Activated CD4-positive, alpha-beta T cell treated with anti-CD3 and anti-CD28 coated beads, Interleukin-2, Interleukin-4, amounts not matched to agents 100 ng/mL and 50 ng/mL, durations not matched to agents 16 hours and 8 hours (primary cell): ENCODE data around the gene CDT1.
A peak's percentile ranks its signal among the peaks of the same experiment; 100 is the strongest.

Experiments
- DNase-seq: peaks from one replicate; pipeline ENCODE4 v3.0.0-alpha.2; 2020; ENCODE audit warnings: low spot score

Gene CDT1

GRCh38 chr16:88803264-88803987 is at the start of gene CDT1:
CDT1 (plus strand) TSS chr16:88803789; CDS start chr16:88803832, 43 bp downstream.
- peak; percentile 87 for DNase-seq

GRCh38 chr16:88754109-88754911 is 49.3 kb upstream of the CDT1 start:
- no peak for DNase-seq

- no peak for DNase-seq
Measured at GRCh38 chr16:88754912-88755744, 48.5 kb upstream of the CDT1 start.

- no peak for DNase-seq
Measured at GRCh38 chr16:88755745-88756443, 47.7 kb upstream of the CDT1 start.

GRCh38 chr16:88758227-88758943 is 45.2 kb upstream of the CDT1 start:
- DNase-seq = no peak

DNA sequence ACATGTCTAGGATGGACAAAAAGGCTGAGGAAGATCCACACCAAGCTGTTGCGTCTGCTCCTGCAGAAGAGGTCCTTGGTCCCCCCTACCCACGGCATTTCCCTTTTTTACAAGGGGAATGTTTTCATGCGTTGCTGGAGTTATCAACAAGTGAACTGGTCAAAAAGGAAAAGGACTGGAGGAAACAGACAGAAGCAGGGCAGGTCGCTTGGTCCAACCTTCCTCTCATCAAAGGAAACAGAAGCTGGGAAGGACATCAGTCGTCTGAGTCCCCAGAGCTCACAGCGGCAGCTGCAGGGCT is 44.7 kb upstream of the CDT1 start:
- no peak for DNase-seq

- peak; percentile 32 for DNase-seq
Measured at GRCh38 chr16:88759245-88759975, 44.2 kb upstream of the CDT1 start.

DNA sequence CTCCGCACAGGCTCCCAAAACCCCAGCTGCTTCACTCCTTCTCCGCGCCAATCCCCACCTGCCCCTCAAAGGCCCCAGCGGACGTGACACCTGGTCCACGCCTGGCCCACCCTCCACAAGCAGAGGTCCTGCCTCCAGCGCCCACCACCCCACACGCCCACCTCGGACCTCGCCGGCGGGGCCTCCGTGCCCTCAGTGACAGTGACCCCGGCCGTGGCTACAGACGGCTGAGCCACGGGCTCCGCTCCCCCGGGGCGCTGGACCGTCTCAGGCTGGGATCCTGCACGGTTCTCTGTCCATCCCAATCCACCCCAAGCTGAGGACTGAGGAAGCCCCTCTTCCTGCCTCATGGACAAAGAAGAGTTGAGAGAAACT is 43.6 kb upstream of the CDT1 start:
- no peak for DNase-seq

GRCh38 chr16:88760424-88761142 is 43.0 kb upstream of the CDT1 start:
- no peak for DNase-seq

DNA sequence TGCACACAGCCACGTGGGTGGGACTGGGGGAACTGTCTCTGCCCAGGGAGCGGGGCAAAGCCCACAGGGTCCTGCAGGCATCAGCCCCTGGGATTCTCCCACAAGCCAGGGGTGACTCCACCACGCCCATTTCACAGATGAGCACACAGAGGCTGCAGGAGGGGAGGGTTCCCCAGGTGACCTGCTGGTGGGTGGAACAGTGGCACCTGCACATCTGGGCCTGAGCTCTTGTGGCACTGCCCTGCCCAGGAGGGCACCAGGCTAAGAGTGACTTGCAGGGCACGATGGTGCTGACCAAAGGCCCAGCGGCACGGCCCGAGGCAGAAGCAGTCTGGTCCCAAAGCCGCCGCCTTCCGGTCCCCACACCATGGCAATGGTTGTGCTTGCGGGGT is 42.5 kb upstream of the CDT1 start:
- DNase-seq = no peak

GRCh38 chr16:88761830-88762229 is 41.8 kb upstream of the CDT1 start:
- no peak for DNase-seq

DNA sequence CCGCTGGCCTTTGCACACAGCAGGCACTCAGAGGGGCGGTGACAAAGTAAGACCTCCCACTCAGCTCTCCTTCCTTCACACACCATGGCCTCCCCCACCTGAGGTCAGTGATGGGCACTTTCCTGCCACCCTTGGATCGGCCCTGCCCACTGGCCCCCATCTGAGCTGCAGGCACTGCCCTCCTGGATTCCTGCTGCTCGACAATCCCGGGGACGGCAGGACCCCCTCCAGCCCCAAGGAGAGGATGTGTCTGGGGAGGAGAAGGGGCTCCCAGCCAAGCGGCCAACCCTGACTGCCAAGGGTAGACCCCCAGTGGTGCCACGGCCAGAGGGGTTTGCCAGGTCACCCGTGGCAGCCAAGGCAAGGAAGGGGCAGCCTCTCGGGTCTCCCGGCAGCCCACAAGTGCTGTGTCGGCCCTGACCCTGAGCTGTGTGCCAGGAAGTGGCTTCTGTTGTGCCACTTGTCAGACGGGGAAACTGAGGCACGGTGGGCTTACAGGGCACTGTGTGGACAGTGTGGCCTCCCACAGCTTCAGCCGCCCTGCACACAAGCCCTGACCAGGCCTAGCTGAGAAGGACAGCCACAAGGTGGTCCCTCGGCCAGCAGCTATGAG is 41.2 kb upstream of the CDT1 start:
- no peak for DNase-seq

- no peak for DNase-seq
Measured at GRCh38 chr16:88762941-88763340, 40.6 kb upstream of the CDT1 start.

- no peak for DNase-seq
Measured at GRCh38 chr16:88763502-88764053, 40.0 kb upstream of the CDT1 start.

GRCh38 chr16:88764080-88764479 is 39.5 kb upstream of the CDT1 start:
- DNase-seq = no peak

GRCh38 chr16:88764913-88765349 is 38.7 kb upstream of the CDT1 start:
- no peak for DNase-seq

- no peak for DNase-seq
Measured at GRCh38 chr16:88766975-88767374, 36.6 kb upstream of the CDT1 start.

GRCh38 chr16:88767546-88768070 is 36.0 kb upstream of the CDT1 start:
- DNase-seq = no peak
